CD4-positive, alpha-beta T cell treated with Interleukin-12 subunit alpha and Interleukin-12 subunit beta, for 1 hour (primary cell): ENCODE data around the gene SMC6.
A peak's percentile ranks its signal among the peaks of the same experiment; 100 is the strongest.

Source experiments
- DNase-seq: peaks from one replicate; pipeline ENCODE4 v3.0.0-alpha.2; 2020

The SMC6 gene

DNA sequence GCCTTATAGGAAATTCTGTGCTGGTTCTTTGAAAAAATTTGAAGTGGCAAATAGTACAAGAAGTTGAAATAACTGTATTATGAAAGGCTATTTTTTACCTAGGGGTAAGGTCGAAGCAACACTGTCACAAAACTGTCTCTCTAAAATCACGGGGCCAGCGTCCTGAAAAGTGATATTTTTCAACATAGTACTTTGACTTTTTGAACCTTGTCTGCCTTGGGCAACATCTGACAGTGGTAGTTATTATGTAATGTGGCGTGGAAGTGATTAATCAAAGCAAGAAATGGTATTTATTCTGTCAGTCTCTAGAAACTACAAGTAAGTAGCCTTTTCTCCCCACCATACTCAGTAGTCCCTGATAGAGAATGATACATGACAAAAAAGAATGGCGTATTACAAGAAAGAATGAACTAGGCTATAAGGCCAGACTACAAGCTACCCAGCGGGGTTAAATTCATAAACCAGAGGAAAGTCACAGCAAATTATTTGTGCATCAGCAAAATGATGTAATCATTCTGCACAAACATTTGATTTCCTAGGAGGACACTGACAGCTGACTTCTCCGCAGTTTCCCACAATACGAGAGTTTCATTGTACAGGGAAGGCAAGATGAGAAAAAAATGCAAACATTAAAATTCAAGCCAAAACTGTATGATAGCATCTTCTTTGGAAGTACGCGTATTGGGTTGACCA lies 10.2 kb upstream of the SMC6 start:
- DNase-seq, result no peak

DNA sequence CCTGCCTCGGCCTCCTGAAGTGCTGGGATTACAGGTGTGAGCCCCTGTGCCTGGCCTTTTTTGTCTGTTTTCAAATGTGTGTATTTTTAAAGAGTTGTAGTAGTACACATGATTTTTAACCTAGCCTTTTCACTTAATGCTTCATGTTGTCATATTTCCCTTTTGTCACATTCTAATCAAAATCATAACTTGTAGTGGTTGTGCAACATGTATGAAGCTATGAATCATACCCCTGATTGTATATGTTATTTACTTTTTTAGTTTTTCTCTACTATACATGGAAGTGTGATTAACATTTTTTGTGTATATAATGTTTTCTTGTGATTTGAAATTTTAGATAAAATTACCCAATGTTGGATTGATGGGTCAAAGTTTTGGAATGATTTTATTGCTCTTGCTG lies 8.8 kb upstream of the SMC6 start:
- no peak for DNase-seq

DNA sequence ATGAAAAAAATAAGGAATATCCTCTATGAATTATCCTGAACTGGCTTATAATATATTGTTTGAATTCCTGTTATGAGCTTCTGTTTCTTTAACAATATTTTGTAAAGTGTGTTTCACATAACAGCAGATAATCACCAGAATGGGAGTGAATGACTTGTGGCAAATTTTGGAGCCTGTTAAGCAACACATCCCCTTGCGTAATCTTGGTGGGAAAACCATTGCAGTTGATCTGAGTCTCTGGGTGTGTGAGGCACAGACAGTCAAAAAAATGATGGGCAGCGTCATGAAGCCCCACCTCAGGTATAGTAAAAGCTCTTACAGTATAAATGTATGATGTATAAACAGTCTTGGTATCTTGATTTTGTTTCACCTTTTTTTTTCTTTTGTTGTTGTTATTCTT lies 6.2 kb upstream of the SMC6 start:
- no peak for DNase-seq

DNA sequence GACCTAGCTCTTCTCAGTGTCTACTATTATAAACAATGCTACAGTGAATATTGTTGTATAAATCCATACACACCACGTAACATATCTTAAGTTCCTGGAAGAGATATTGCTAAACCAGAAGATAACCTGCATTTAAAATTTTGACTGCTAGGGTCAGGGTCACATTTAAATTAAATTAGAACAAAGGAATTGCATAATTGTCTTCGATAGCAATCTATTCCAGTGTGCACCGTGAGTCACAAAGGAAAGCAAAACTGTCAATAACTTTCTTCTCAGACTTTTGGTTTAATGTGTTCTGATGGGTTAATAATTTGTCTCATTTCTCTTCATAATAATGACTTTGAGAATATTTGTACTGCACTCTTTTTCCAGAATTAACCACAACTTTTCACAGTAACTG lies 4.5 kb upstream of the SMC6 start:
- no peak for DNase-seq

DNA sequence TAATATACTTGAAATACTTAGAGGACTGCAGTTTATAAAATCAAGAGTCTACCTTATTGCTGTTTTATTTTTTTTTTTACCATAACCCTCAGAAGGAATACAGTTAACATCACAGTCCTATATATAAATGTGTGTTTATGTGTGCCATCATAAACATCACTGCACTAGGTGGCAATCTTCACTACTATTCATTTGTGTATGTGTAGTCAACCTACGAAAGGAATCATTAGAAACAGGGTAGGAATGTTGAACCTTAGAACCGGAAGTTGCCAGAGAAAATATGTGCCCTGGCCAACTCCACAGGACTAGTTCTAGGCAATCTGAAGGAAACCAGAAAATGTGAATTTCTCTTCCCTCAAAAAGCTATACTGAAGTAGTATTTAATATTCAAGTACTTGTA lies 3.7 kb upstream of the SMC6 start:
- no peak for DNase-seq

DNA sequence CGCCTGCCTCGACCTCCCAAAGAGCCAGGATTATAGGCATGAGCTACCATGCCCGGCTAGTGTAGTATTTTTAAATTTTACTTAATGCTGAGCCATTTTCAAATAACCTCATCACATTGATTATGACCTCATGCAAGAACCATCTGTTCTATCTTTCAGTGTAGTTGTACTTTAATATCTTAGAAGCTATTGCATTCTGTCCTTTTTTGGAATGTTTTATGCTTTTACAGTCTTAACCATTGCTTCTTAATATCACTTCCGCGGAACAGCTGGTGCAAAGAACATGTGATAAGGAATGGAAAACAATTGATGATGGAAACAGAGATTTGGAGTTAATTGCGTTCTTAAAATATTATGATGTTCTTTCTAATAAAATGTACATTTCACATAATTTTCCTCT lies 3.1 kb upstream of the SMC6 start:
- DNase-seq, result no peak

DNA sequence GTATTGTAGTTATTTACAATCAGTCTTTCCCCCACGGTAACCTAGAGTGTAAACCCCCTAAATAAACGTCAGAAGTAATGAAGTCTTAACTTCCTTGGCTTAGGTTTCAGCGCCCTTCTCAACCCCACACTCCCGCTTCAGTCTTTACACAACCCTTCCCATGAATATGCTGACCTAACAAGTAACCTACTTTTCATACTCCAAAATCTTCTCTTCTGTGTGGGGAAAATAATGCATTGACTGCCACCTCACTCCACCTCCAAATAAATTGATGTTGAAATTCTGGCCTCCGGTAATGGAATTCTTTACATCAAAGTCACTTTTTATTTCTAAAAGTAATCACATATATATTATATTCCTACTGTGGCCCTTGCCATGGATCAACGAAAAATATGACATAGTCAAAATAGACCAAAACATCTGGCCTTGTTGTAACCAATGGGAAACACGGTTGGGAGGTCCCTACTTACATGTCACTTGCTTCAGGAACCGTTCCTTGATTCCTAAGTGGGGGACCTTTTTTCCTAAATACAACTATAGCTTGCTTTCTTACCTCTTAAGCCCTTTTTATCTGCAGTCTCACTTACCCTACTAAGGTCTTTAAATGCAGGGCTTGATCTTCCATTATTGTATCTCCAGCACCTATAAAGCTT lies 1.3 kb upstream of the SMC6 start:
- DNase-seq, result no peak

DNA sequence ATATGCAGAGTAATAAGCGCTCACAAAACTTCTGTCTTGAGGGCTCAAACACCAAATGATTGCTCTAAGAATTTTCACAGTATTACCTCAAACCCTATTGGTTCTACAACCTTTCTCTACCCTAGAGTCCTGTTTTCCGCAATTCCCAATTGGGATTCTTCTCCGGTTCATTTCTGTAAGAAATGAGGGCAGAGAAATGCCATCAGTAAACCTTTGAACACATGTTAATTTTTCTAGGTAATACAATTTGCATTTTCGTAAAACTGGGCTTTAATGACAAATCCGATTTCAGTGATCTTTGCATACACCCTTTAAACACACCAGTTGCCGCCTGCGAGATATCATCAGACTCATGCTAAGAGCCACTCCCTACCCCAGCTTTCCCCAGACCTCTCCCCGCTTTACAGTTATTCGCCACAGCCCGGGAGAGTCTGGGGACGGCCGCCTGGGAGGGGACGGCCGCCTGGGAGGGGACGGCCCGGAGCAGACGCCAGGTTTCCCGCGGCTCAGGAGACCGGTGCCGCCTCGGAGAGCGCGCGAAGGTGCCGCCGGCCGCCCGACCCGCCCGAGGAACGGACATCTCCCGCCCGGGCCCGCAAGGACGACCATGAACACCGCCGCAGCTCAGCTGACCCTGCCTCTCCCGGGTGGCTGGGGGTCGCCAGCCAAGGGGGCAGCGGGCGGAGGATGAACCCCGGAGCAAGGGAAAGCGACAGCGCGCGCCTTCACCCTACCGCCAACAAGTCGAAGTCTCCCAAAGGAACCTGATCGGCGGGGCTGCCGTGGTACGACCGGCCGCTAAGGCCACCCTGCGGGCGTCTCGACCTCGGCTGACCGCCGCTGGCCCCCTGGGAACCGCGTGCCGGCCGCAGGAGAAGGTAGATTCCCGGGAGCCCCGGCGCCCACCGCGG lies 463 bp downstream of the SMC6 start:
- DNase-seq, result peak; percentile 42

DNA sequence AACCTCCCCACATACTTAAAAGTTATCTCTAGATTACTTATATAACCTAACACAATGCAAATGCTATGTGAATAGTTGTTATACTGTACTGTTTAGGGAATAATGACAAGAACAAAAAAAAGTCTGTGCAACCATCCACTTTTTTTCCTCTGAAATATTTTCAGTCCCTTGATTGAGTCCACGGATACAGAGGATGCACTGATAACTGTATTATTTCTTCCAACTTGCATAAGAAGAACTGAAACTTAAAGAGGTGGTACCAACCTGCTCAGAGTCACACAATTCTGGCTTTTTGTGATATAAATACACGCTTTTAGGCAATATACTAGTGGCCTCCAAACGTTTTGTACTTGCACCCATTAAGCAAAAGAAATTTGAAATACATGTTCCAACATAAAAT lies 1.4 kb downstream of the SMC6 start:
- no peak for DNase-seq

DNA sequence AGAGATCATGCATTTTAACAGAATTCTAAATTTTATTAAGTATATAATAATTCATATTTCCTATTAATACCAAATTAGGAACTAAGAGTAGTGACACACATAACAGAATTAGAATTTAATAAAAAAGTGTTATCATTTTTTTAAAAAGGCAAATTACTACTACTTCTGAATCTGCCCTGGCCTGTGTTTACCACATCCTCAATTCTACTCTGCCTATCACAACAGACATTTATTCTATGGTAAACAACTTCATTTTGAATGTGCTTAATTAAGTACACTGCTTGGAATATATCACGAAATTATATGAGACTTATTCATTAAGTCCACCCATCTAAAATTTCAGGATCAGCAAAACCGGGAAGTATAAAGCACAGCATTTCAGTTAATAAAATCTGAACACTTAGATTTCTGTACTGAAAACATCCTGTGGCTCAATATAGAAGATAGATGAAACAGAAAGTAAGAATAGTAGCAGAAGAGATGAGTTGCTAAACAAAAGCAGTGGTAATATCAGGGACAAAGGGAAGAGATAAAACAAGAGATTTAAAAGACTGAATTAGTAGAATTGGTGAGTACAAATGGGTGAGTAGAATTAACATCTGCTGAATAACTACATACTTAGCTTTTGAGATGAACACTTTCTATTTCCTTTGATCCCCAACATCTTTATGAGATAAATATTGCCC lies 3.7 kb downstream of the SMC6 start:
- DNase-seq, result no peak

DNA sequence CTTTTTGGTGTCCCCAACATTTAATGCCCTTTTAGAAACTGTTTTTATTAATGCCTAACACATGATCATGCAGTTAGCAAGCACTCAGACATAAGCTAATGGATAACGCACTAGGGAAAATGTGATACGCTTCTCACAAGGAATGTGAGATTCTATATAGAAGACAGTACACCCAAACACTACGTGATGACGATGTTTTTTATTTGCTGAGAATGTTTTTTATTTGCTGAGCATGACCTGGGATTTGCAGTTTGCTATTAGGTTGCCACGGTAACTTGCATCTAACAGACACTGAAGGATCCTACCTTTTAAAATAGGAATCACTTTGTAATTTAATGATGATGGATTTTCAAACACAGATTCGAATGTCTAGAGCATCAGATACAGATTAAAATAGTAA lies 4.9 kb downstream of the SMC6 start:
- DNase-seq, result no peak

DNA sequence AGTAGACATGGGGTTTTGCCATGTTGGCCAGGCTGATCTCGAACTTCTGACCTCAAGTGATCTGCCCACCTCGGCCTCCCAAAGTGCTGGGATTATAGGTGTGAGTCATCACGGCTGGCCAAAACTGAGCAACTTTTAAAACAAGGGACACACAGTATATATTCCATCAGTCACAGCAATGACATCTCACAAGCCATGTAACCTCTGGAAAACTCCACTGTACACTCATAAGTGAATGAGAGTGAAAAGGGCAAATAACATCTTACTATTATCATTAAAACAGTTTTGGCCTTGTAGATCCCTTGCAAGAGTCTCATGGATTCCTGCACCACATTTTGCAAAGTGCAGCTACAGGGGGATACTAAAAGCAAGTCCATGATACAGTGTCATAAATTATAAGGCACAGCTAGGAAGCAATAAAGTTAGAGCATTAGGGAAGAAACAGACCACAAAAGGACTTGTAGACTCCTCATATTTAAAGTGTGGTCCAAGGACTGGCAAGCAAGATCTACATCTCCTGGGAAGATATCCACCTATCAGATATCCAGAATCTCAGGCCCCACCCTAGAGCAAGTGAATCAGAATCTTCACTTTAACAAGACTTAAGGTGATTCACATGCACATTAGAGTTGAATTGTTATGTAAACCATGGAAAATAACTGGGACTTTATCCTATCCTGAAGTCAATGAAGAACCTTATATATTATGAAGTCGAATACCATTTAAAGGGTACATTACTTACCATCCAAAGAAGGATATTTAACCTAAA lies 5.7 kb downstream of the SMC6 start:
- DNase-seq, result no peak

DNA sequence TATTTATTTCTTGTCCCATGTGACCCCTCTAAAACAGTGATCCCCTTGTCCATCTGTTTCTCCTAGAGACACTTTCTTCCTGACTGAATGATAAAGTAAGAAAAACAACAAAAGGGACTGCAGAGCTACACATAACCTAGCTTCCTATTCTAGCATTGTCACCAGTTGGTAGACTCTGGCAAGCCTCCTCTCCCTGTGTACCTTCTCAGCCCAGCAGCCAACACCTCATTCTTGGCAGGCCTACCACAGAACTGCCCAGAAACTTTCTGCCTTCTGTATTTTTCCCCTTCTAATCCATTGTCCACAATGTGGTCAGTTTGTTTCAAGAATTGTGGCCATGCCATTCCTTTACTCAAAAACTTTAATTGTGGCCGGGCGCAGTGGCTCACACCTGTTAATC lies 13.4 kb downstream of the SMC6 start:
- no peak for DNase-seq

DNA sequence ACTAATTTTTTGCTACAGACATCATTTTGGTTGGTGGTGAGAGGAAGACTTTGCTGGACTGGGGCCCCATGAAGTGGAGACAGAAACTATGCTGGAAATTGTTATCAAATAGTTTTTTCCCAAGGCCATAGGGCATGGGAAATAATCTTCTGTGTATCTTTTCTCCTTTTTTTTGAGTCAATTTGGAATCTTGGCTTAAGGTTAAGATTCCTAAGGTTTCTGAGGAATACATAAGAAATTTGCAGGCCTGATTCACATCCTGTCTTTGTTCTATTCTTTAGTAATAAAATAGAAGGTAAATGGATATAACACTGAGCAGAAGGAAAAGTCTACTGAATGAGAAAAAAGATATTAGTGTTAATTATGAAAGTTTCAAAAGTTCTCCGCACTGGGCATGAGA lies 16.6 kb downstream of the SMC6 start:
- DNase-seq, result no peak

DNA sequence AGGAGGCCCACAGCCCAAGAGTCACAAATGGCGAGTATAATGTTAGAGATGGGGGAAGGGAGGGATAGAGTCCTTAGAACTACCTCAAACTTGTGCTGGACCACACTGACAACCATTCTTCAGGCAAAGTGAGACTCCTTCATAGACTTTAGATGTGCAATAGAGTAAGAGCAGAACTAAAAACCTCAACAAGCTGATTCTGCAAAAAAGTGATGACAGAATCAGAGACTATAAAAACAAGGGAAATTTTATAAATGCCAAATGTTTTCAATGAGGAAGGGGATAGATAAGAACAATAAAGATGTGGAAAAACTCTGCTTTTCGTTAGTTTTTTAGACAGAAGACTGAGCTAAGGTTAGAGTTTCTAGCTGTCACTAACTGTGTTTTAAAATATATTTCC lies 17.7 kb downstream of the SMC6 start:
- no peak for DNase-seq

DNA sequence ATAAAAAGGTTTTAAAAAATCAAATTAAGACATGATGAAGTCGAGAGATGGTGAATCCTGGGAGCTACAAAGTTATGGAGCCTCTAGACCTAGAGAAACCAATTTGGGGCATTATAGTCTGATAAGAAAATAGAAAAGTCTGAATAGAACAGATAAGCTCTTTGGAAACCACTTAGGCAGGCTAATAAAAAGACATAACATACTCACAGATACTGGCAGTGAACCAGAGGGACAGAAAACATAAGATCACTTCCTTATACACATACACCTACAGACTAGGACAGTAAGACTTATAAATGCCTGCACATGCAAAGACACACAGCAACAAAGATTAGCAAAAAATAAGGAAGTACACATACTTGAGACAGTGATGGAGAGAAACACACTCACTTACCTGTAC lies 20.0 kb downstream of the SMC6 start:
- DNase-seq, result no peak

DNA sequence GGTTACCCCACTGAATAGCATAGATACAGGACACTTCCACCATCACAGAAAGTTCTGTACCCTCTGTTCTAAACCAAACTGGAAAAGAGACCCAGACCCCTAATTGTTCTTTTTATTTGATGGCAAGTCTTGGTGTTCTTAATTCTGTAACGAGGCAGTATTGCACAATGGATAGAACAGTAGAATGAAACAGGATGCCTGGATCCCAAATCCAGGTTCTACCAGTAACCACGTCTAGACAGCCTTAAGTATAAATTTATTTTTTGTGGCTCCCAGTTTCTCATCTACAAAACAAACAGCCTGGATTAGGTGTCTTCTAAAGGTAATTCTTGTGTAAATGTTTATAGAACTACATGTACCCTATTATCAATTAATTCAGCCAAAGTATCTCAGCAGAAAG lies 23.7 kb downstream of the SMC6 start:
- DNase-seq, result no peak

DNA sequence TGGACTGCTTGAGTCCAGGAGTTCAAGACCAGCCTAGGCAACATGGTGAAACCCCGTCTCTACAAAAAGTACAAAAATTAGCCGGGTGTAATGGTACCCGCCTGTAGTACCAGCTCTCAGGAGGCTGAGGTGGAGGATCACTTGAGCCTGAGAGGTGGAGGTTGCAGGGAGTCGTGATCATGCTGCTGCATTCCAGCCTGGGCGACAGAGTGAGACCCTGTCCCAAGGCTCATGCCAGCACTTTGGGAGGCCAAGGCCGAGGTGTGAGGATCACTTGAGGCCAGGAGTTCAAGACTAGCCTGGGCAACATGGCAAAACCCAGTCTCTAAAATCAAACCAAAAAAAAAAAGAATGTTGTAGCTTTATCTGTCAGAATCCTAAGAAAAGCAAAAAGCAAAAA lies 25.4 kb downstream of the SMC6 start:
- no peak for DNase-seq

DNA sequence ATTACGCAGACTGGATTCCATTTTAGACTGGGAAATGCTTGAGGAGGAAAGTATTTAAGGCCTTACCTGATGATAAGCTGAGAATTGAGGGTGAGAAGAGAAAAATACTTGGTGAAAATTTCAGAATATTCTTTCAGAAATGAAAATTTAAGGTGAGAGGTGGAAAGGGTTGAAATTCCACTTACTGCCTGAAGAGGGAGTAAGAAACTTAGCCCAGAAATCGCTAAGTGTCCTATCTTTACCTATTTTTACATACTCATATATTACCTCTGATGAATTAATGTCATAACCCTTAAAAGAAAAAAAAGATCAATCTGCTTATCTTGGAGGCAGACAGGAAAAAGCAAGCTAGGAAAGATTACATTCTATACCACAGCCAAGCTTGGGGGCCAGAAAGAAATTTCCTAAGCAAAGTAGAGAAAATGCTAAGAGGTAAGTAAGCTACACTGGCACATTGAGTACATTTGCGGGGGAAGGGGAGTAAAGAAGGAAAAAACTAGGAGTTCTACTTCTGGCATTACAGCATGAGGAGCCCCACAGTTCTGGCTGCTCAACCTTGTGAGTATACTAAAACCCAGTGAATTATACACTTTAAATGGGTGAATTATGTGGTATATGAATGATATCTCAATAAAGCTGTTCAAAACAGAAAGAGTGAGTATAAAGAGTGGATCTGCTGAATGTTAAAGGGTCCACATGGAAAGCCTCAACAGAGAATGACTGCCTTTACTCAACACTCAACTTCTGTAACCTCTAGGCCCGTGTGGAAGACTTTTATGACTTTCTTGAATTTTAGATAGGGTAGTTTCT lies 33.8 kb downstream of the SMC6 start:
- DNase-seq, result peak; percentile 24

DNA sequence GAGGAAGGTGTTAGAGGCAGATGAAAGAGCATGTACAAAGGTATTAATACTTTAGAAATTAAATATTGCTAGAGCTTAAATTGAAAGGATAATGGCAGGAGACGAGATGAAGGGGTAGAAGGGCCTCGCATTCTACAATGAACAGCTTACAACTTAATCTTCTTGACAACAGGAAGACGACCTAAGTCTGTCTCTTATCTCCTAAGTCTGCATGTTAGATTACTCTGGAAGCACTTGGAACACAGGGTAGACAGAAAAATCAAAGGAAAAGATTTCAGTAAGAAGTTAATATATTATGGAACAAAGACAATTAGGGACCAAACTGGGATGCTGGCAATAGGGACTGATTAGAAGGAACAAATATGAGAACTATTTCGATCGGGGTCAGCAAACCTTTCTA lies 34.9 kb downstream of the SMC6 start:
- DNase-seq, result no peak

DNA sequence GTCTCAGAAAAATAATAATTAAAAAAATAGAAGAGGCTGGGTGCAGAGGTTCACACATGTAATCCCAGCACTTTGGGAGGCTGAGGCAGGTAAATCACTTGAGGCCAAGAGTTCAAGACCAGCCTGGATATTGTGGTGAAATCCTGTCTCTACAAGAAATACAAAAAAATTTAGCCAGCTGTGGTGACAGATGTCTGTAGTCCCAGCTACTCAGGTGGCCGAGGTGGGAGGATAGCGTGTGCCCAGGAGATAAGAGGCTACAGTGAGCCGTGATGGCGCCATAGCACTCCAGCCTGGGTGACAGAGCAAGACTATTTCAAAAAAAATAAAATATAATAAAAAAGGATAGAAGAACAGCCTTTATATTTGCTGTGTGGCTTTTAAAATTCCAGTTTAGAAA lies 35.9 kb downstream of the SMC6 start:
- DNase-seq, result no peak

DNA sequence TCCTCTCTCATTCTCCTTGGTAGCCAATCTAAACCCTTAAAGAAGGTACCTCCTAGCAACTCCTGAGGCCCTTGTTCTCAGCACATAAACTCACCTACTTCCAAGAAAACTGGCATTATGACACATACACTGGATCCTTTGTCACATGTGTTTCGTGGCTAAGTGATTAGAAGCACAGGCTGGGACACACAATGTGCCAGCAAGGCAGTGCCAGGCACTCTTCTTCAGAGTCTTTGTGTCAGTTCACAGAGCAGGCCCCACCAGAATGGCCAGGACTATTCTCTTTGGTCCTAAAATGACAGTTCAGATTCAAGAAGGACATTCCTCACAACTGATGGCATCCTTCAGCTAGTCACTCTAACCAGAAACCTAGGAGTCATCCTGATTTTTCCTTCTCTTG lies 40.3 kb downstream of the SMC6 start:
- no peak for DNase-seq
